Brain microvascular endothelial cell (primary cell): ENCODE data around the gene FES.

ENCODE experiments used
- DNase-seq: peaks from one replicate; pipeline ENCODE4 v3.0.0-alpha.2; 2020
- H3K27ac ChIP-seq: fragments of 250-450 bp; sonication (Bioruptor Pico); 2 replicates; pipeline ENCODE4 v1.5.1; 2020; ENCODE audit warnings: mild to moderate bottlenecking, moderate library complexity
- H3K27me3 ChIP-seq: fragments of 250-450 bp; sonication (Bioruptor Pico); replicated peaks from 2 replicates; pipeline ENCODE4 v1.5.1; 2020; ENCODE audit warnings: mild to moderate bottlenecking
- H3K36me3 ChIP-seq: fragments of 250-450 bp; sonication (Bioruptor Pico); replicated peaks from 2 replicates; pipeline ENCODE4 v1.5.1; 2020; ENCODE audit warnings: mild to moderate bottlenecking
- H3K4me3 ChIP-seq: 2 replicates; pipeline ENCODE4 v1.5.1; 2011; ENCODE audit warnings: low read depth, mild to moderate bottlenecking, control low read depth, low read length, moderate library complexity
- in situ Hi-C: cut with HindIII; loops from 2 replicates; pipeline ENCODE4 v1.10.0; 2017; ENCODE audit warnings: low sequenced_read_pairs, low pct_ligation_motif_present
- TF ChIP-seq, protein P1 (sequence below): IDR thresholded peaks from 2 replicates; pipeline ENCODE4 v1.5.1; 2011; ENCODE audit warnings: low read depth, mild to moderate bottlenecking, moderate library complexity, low read length, control low read depth, inconsistent platforms; ENCODE audit errors: missing control alignments

FES gene

DNA sequence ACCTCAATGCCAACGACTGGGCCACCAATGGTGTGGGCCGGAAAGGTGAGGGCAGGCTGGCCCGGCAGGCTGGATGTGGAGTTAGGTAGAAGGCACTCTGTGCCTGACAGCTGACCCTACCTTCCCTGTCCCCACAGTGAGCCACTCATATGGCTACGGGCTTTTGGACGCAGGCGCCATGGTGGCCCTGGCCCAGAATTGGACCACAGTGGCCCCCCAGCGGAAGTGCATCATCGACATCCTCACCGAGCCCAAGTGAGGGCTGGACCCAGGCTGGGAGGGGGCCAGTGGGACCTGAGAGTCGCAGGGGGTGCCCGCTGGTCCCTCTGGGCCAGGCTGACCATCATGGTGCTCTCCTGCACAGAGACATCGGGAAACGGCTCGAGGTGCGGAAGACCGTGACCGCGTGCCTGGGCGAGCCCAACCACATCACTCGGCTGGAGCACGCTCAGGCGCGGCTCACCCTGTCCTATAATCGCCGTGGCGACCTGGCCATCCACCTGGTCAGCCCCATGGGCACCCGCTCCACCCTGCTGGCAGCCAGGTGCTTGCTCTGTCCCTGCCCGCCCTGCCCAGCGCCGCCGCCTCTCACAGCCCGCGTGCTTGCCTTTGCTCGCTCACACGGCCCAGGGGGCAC is 4.5 kb upstream of the FES start:
- in situ Hi-C loops = no loop called here
- no peak for DNase-seq
- Histone ChIP-seq H3K36me3 (peaks cover 65% of the 10 kb centered on the region), H3K27ac (no peak overlapping the region), H3K4me3 (no peak overlapping the region), H3K27me3 (no peaks in the 10 kb centered on the region)
- TF ChIP-seq, protein P1, sequence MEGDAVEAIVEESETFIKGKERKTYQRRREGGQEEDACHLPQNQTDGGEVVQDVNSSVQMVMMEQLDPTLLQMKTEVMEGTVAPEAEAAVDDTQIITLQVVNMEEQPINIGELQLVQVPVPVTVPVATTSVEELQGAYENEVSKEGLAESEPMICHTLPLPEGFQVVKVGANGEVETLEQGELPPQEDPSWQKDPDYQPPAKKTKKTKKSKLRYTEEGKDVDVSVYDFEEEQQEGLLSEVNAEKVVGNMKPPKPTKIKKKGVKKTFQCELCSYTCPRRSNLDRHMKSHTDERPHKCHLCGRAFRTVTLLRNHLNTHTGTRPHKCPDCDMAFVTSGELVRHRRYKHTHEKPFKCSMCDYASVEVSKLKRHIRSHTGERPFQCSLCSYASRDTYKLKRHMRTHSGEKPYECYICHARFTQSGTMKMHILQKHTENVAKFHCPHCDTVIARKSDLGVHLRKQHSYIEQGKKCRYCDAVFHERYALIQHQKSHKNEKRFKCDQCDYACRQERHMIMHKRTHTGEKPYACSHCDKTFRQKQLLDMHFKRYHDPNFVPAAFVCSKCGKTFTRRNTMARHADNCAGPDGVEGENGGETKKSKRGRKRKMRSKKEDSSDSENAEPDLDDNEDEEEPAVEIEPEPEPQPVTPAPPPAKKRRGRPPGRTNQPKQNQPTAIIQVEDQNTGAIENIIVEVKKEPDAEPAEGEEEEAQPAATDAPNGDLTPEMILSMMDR = no peak

DNA sequence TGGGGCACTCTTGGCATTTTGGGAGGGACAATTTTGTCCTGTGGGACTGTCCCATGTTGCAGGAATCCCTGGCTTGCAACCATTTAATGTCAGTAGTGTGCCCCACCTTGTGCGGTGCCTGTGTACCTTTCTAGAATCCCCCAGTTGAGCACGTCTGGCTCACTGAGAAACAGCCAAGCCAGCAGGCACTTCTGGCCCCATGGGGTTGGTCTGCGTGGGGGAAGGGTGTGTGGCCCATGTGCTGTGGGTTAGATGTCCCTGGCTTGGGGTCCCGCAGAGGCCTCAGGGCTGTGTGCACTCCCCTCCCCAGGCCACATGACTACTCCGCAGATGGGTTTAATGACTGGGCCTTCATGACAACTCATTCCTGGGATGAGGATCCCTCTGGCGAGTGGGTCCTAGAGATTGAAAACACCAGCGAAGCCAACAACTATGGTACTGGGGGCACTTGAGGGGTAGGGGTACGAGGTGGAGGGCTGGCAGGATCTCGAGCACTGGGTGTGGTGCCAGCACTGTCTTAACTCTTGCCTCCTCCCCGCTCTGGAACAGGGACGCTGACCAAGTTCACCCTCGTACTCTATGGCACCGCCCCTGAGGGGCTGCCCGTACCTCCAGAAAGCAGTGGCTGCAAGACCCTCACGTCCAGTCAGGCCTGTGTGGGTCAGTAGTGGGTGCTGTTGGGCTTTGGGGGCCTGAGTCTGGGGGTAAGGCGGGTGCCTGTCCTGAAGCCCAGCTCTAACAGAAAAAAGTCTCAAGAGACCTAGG is 3.7 kb upstream of the FES start:
- H3K27ac ChIP-seq = no peak overlapping the region
- in situ Hi-C loops = no loop called here
- H3K36me3 ChIP-seq = peaks cover 65% of the 10 kb centered on the region
- TF ChIP-seq, protein P1 = no peak
- no peak overlapping the region for H3K4me3 ChIP-seq
- no peak for DNase-seq
- no peaks in the 10 kb centered on the region for H3K27me3 ChIP-seq

- Histone ChIP-seq H3K27ac (no peak overlapping the region), H3K4me3 (no peak overlapping the region), H3K27me3 (no peaks in the 10 kb centered on the region), H3K36me3 (peaks cover 57% of the 10 kb centered on the region)
- TF ChIP-seq, protein P1 = no peak
- no peak for DNase-seq
- in situ Hi-C loops = no loop called here
Observed at GRCh38 chr15:90881181-90881977, 2.9 kb upstream of the FES start.

- no peak overlapping the region for H3K4me3 ChIP-seq
- H3K27ac ChIP-seq = no peak overlapping the region
- peaks cover 51% of the 10 kb centered on the region for H3K36me3 ChIP-seq
- in situ Hi-C loops = no loop called here
- no peak for DNase-seq
- TF ChIP-seq, protein P1 = no peak
- no peaks in the 10 kb centered on the region for H3K27me3 ChIP-seq
Observed at GRCh38 chr15:90881978-90882721, 2.2 kb upstream of the FES start.

DNA sequence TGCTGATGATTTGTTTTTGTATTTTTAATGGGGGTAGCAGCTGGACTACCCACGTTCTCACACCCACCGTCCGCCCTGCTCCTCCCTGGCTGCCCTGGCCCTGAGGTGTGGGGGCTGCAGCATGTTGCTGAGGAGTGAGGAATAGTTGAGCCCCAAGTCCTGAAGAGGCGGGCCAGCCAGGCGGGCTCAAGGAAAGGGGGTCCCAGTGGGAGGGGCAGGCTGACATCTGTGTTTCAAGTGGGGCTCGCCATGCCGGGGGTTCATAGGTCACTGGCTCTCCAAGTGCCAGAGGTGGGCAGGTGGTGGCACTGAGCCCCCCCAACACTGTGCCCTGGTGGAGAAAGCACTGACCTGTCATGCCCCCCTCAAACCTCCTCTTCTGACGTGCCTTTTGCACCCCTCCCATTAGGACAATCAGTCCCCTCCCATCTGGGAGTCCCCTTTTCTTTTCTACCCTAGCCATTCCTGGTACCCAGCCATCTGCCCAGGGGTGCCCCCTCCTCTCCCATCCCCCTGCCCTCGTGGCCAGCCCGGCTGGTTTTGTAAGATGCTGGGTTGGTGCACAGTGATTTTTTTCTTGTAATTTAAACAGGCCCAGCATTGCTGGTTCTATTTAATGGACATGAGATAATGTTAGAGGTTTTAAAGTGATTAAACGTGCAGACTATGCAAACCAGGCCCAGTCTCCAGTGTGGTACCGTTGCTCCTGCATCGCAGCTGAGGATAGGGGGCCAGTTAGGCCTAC is 1.4 kb upstream of the FES start:
- Histone ChIP-seq H3K36me3 (peaks cover 43% of the 10 kb centered on the region), H3K27me3 (no peaks in the 10 kb centered on the region), H3K27ac (no peak overlapping the region), H3K4me3 (no peak overlapping the region)
- TF ChIP-seq, protein P1 = no peak
- in situ Hi-C loops = no loop called here
- DNase-seq = no peak
